SU-DHL-6 (cell line): ENCODE results near the gene HTT.

Experiments used
- CTCF ChIP-seq: fragments of 200-600 bp; sonication (generic); IDR thresholded peaks from one replicate; pipeline ENCODE4 v1.5.1; 2017; ENCODE audit warnings: antibody characterized with exemption, mild to moderate bottlenecking, low read length, moderate library complexity; ENCODE audit not compliant: insufficient read depth, poor library complexity, severe bottlenecking
- EZH2phosphoT487 ChIP-seq: fragments of 200-600 bp; sonication (generic), shearing (Covaris generic); conservative IDR thresholded peaks from 2 replicates; pipeline ENCODE4 v1.6.1; 2018; ENCODE audit warnings: mild to moderate bottlenecking, antibody characterized with exemption, low read length, moderate library complexity, mixed read lengths

- TF ChIP-seq CTCF (no peak), EZH2phosphoT487 (no peak)
These were observed 108.5 kb downstream of the HTT start for GRCh38 chr4:3183008-3183407.
